AG10803 (cell line): ENCODE results near the gene NDUFS6.
"Not testable (repeated sequence)": the region's sequence is repeated elsewhere in the genome, so short reads cannot be mapped to it uniquely, and the experiment has no call there.

Experiments used
- DNase-seq: peaks from one replicate; pipeline ENCODE4 v3.0.0; 2010; ENCODE audit warnings: low read depth
- H3K4me3 ChIP-seq: 2 replicates; pipeline ENCODE4 v1.5.1; 2011; ENCODE audit warnings: mild to moderate bottlenecking, low read length, control low read depth
- TF ChIP-seq, protein P1 (sequence below): conservative IDR thresholded peaks from 2 replicates; pipeline ENCODE4 v1.5.1; 2011; ENCODE audit warnings: mild to moderate bottlenecking, low read length, control low read depth, inconsistent platforms

NDUFS6 gene

DNA sequence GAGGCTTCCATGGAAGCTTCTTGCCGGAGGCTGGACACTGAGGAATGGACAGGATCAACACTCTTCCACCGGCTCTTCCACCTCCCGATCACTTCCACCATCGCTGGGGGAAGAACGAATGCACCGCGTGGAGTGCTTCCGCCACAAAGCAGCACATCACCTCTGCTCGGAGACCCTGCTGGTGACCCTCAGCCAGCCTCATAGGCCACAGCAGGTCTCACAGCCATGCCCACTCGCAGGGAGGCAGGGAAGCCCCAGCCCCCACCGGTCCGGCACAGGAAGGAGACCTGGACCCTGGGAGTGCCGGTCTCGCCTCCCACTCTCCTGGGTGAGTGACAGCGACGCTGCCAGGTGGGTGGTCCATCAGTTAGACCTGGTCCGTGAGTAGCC lies 6.3 kb upstream of the NDUFS6 start:
- no peak for DNase-seq
- TF ChIP-seq, protein P1, sequence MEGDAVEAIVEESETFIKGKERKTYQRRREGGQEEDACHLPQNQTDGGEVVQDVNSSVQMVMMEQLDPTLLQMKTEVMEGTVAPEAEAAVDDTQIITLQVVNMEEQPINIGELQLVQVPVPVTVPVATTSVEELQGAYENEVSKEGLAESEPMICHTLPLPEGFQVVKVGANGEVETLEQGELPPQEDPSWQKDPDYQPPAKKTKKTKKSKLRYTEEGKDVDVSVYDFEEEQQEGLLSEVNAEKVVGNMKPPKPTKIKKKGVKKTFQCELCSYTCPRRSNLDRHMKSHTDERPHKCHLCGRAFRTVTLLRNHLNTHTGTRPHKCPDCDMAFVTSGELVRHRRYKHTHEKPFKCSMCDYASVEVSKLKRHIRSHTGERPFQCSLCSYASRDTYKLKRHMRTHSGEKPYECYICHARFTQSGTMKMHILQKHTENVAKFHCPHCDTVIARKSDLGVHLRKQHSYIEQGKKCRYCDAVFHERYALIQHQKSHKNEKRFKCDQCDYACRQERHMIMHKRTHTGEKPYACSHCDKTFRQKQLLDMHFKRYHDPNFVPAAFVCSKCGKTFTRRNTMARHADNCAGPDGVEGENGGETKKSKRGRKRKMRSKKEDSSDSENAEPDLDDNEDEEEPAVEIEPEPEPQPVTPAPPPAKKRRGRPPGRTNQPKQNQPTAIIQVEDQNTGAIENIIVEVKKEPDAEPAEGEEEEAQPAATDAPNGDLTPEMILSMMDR: no peak
- no peak overlapping the region for H3K4me3 ChIP-seq

DNA sequence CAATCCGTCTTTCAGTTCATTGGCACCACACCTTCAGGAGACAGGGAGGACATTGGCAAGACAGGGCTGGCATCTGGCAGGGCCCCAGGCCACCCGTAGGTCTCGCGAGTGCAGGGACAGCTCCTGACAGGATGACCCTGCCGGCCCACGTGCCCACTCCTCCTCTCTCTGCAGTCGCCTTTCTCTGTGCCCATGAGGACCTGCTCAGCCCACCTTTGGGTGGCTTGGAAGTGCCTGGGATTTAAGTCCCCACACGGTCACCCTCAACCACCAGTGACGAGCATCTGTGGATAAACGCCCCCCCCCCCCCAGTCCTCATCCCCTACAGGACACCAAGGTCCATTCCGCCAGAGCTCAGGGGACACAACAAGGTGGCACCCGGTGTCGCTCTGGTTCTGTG lies 5.7 kb upstream of the NDUFS6 start:
- DNase-seq: no peak
- TF ChIP-seq, protein P1: no peak
- H3K4me3 ChIP-seq: no peak overlapping the region

DNA sequence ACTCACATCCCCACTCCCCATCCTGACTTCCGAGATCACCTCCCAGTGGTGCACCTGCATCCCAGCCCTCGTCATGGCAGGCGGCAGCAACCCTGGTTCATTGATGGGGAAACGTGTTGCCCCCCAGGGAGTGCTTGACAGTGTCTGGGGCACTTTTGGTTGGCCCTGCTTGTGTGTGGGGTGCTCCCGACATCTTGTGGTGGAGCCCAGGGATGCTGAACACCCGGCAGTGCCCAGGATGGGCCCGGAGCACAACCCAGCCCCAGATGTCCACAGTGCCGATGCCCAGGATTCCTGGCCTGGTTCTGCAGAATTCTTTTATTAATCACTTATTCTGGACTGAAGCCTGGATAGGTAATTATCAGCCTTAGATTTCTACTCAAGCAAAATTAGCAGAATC lies 5.3 kb upstream of the NDUFS6 start:
- no peak for DNase-seq

DNA sequence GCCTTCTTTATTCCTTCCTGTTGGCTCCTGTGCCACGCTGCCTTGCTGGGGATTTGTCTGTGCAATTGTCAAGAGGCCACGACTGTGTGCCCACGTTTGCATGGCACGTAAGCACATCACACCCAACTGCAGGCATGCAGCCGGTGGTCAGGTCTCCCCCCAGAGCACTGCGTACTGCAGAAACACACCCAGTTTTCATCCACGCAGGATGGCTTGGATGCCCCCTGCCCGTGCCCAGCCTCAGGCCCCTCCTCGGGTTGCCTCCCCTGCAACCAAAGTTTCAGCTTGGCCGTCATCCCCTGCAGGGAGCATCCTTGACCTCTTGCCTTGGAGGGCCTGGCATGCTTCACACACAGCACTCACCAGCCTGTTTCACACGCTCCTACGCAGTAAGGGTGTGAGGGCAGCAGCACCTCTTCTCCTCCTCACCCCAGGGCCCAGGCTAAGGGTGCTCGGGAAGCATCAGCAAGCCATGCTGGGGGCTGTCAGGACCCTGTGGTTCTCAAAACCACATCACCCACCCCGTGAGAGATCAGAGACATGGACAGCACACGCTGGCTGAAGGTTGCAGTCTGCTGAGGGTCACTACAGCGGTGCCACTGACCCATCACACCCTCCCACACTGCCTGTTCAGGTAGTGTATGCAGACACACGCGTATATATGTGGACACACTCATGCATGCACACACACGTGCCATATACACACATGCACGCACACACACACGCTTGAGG lies 4.7 kb upstream of the NDUFS6 start:
- no peak for DNase-seq
- TF ChIP-seq, protein P1: no peak
- H3K4me3 ChIP-seq: no peak overlapping the region

More for the DNA sequence above, 5.3 kb upstream of the NDUFS6 start:
- TF ChIP-seq, protein P1: no peak
- no peak overlapping the region for H3K4me3 ChIP-seq

DNA sequence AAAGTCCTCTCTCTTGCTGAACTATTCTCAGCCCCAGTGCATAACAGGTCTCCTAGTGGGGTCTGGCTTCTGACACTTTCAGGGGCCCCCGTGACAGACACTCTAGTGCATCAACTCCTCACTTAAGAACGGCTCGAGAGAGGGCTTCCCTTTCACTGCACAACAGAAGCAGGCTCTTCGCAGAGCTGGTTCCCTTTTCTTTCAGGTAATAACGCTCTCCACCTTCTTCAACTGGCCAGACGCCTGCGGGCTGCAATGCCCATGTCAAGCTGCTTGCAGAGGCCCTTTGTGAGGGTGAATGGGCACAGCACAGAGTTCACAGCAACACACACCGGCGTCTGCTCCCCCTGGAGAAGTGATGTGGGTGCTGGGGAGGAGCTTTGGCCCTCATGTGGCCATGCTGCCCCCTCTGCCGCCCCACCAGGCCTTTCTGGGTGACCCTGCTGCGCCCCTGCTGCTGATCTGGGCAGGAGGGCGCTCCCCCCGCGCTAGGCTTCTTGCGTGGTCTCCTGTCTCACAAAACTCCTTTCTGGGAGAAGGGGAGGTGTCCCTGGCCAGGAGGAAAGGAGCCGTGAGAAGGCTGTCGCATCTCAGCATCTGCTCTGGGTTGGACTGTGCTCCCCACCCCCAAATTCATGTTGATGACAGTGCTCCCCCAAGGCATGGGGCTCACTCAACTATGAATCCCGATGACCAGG lies 4.0 kb upstream of the NDUFS6 start:
- TF ChIP-seq, protein P1: no peak
- DNase-seq: no peak
- H3K4me3 ChIP-seq: no peak overlapping the region

DNA sequence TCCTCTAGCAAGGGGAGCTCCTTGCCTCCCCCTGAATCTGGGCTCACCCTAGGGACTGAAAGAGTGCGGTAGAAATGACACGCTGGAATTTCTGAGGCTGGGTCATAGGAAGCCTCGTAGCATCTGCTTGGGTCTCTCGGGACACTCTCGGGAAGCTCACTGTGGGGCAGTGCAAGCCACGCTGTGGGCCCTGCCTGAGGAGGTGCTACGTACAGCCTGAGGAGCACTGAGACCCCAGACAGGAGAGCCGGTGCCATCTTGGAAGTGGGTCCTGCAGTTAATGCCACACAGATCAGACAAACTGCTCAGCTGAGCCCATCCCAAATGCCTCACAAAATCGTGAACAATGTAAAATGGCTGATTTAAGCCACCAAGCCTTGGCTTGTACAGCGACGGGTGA lies 3.4 kb upstream of the NDUFS6 start:
- H3K4me3 ChIP-seq: no peak overlapping the region
- no peak for DNase-seq
- TF ChIP-seq, protein P1: no peak

DNA sequence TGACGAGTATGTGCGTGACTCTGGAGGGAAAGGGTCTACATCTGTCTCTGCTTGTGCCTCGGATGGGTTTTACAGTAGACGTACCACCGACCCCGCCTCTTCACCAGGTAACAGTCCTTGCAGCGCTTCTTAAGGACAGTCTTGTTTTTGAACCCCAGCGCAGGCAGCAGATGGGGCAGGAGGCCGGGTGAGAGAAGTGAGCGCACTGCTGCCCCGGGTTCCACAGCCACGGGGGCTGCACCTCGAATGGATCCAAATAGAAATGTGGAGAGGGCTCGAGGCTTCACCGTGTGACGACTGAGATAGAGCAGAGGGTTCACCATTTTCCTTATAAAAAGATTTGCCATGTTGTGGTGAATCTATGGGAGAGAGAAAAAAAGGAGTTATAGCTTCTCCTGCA lies 2.6 kb upstream of the NDUFS6 start:
- peak overlapping the region; percentile 85 for H3K4me3 ChIP-seq
- DNase-seq: not testable (repeated sequence)
